ENCODE measurements around the gene RIC8B.
A peak's percentile ranks its signal among the peaks of the same experiment; 100 is the strongest.

RIC8B gene

DNA sequence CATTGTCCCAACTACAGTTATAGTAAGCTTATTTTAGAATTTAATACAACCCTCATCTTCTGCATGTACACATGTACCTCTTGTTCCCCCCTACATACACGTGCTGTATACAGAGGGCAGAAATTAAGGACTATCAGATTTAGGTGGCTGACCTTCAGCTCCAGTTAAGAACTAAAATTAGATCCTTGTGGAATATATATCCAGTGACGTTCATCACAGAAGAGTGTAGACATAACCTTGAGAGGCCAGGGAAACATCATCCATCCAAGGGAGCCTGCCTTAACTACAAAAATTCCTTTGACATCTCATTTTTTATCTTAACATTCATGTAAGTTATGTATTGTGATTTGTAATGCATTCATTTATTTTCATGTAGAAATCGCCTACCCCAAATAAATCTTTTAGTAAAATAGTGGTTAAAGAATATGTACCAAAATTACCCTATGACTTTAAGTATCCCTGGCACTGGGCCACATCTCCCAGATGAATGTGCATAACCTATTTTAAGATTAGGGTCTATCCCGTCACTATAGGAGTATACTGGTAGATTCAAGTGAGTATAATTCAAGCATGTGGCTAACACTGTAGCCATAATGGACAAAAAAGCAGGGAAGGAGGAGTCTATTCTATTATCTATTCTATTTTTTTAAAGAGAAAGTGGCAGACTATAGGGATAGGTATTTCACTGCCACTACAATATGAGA lies 27.5 kb downstream of the RIC8B start:
- peak; percentile 5 for DNase-seq

DNA sequence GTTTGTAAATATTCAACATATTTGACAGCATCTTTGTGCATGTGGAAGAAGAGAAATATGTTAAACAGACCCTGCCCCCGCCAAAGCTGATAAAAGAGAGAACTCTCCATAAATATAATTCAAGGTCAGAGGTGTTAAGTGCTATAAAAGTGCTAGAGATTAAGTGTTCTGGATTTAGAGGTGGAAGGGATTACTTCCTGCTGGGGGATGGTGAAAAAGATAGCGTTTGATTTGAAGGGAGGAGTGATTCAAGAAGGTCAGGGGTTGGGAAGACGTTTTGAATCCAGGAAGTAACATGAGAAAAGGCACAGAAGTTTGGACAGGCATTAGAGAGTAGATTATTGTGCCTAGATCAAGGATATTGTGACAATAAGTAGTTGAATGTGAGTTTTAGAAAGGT lies 30.2 kb downstream of the RIC8B start:
- DNase-seq: no peak

DNA sequence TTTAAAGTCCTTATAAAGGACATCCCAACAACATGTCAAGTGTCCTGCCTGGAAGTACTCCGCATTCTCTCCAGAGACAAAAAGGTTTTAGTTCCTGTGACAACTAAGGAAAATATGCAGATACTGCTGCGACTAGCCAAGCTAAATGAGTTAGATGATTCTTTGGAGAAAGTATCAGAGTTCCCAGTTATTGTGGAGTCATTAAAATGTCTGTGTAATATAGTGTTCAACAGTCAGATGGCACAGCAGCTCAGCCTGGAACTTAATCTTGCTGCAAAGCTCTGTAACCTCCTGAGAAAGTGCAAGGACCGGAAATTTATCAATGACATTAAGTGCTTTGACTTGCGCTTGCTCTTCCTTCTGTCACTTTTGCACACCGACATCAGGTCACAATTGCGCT lies 40.2 kb downstream of the RIC8B start:
- no peak for DNase-seq

DNA sequence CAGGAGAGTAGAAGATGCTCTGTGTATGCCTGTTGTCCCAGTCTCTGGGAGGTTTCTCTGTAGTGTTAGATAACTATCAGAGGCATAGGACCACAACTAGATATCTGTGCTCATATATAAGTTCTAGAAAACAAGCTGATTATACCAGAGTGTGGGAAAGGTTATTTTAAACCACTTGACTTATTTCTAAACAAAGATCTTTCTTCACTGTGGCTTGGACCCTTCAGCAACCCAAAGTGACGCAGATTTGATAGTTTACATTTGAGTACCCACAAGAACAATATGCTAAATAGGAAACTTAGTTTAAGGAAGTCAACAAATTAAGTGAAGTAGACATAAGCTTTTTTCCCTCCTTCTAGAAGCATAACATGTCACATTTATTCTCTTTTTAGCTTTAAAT lies 41.3 kb downstream of the RIC8B start:
- no peak for DNase-seq

DNA sequence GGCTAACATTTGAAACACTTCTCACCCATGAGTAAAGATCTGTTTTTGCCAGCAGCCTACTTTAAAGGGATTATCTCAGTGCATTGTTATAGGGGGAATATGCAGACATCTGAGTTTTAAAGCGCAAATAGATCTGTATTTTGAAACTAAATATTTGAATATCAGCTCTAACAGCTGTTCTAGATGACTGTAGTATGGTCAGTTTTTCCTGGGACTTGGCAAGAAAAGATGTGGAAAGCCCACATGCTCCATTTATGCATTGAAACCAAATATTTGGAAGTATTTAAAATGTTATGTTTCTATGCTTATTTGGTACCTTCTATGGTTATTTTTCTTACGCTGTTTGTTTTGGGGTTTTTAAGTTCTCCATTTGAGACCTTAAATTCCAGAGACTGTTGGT lies 41.7 kb downstream of the RIC8B start:
- DNase-seq: no peak

DNA sequence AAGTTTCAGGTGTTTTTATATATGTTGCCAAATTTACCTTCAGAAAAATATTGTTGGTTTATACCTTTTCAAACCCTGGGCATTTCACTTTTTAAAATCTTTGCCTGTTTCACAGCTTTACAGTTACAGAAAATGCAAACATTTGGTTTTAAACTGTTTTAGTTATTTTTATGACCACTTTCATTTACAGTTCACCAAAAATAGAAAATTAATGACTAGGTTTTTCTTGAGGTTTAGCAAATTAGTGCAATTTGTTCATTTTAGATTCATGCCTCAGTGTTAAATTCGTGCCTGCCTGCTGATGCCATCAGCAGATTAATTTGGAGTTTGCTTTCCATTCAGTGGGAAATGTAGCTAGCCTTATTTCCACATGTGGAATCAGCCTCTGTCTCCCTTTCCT lies 45.5 kb downstream of the RIC8B start:
- DNase-seq: no peak

DNA sequence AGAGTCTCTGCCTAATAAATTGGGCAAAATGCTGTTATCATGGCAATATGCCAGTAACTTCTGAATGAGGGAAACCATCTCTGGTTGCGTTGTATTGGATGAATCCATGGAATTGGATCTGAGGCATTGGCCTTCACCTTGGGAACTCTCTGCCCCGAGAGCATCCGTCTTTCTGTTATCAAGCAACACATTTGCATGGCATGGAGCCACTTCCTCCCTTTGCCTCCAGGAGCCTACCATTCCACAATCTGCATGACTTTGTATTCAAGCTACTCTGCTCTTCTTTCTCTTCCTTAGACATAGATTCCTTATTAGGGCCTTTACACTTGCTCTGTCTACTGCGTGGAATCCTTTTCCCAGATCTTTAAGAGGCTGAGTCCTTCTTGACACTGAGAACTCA lies 57.2 kb downstream of the RIC8B start:
- DNase-seq: no peak

DNA sequence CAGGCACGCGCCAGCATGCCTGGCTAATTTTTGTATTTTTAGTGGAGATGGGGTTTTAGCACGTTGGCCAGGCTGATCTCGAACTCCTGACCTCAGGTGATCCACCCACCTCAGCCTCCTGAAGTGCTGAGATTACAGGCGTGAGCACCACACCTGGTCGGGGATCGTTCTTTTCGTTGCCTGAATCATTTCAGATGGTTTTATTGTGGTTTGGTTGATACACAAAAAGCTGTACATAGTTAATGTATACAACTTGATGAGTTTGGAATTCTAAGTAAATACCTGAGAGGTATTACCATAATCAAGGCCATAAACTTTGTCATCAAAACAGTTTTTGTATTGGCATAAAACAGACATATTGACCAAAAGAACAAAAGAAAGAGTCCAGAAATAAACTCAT lies 63.3 kb downstream of the RIC8B start:
- DNase-seq: no peak

DNA sequence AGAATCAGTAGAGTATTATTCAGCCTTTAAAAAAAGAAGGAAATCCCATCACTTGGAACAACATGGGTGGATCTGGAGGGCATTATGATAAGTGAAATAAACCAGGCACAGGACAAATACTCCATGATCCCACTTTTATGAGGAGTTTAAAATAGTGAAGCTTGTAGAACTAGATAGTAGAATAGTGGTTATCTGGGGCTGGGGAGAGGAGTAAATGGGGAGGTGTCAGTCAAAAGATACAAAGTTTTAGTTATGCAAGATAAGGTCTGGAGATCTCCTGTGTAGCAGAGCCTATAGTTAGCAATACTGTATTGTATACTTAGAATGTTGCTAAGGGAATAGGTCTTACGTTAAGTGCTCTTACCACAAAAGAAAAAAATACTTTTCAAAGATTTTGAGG lies 64.9 kb downstream of the RIC8B start:
- no peak for DNase-seq

DNA sequence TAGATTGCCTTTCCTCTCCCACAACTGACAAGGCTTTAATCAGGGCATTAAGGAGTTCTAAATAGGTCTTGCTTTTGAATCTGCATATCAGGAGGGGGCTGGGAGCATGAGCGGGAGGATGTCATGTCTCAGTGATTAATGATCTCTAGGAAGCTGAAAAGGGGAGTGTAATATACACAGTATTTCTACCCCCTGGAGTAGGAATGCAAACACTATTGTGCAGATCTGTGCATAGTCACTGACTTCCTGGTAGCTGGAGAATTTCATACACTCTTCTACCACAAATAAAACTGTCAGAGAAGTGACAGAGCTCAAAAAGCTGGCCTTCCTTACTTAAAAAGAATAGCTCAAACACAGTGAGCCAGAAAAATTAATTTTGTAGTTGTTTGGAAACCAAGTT lies 65.8 kb downstream of the RIC8B start:
- peak; percentile 88 for DNase-seq

DNA sequence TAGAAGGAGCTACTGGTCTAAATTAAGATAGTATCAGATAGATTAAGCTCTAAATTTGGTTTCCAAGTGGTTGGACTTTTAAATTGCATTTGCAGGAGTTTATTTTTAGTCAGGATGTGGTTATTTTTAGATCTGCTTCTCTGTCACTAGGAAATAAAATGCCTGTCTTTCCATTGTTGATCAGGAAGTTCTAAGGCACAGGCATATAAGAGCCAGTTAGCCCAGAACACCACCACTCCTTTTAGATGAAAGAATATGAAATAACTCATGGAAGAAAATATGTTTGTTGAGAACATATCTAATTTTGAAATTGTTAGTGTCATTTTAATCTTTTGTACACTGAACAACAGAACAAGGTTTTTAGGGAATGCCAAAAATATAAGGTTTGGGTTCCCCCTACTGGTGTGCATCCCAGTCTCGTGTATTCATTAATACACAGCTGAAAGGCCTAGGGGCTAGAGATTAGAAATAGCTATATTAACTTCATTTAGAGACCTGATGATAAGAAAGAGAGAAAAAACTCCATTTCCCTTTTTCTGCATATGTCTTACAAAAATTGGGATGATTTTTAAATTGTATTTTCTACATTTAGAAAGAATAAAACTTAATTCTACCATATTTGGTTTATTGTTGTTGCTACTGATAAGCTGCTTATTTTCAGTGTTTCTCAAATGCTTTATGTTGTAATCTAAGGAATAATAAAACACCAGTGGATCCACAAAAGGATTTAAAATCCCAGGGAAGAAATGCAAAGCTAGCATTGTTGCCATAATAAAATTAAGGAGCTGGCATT lies 67.2 kb downstream of the RIC8B start:
- DNase-seq: peak; percentile 54

DNA sequence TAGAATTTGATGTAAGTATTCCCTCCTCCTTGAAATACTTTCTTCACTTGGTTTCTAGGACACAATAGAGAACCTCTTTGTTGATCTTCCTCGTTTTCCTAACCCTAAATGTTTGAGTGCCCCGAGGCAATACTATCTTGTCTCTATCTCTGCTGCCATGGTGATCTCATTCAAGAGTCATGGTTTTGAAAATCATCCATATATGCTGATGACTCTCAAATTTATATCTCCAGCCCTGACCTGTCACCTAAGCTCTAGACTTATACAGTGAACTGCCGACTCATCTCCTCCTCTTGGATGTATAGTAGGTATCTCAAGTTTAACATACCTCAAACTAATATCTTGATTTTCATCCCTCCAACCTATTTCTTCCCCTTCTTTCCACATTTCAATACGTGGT lies 71.4 kb downstream of the RIC8B start:
- no peak for DNase-seq

DNA sequence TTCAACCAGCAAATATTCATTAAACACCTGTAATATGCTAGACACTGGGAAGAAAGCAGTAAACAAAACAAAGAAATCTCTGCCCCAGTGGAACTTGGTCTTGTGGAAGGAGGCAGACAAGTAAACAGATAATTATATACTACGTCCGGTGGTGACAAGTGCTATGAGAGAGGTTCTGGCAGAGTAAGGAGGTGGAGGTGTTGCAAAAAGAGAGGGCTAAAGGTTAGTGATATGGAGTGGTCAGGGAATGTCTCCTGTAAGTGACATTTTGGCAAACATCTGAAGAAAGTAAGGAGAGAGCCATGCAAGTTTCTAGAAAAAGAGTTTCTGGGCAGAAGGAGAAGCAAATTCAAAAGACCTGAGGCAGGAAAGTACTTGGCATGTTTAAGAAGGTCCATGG lies 73.4 kb downstream of the RIC8B start:
- DNase-seq: no peak

DNA sequence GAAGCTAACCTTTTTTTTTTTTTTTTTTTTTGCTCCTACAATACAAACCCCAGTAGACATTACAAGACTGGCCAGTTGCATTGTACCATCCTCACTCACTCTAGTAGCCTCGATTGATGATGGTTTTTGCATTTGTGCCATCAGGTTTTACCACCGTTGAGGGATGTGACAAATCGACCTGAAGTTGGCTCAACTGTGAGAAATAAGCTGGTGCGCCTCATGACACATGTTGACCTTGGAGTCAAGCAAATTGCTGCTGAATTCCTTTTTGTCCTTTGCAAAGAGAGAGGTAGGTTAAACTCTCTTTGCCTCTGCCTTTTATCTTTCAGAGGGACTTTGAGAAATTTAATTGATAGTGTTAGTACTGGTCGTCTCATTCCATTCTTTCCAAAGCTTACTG lies 76.8 kb downstream of the RIC8B start:
- DNase-seq: no peak

DNA sequence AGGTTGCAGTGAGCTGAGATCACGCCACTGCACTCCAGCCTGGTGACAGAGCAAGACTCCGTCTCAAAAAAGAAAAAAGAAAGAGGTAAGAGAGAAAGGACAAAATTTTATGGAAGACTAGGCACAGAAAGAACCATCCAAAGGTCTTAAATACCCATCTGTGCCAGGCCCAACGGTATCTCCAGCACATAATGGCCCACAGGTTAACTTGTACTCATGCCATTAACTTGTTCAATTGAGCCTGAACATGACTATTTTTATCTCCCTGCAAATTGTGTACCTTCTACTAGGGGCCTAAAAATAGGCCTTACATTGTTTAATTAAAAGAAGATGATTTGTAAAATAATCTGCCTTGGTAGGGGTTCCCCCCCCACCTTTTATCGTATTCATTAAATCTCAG lies 80.2 kb downstream of the RIC8B start:
- DNase-seq: no peak

DNA sequence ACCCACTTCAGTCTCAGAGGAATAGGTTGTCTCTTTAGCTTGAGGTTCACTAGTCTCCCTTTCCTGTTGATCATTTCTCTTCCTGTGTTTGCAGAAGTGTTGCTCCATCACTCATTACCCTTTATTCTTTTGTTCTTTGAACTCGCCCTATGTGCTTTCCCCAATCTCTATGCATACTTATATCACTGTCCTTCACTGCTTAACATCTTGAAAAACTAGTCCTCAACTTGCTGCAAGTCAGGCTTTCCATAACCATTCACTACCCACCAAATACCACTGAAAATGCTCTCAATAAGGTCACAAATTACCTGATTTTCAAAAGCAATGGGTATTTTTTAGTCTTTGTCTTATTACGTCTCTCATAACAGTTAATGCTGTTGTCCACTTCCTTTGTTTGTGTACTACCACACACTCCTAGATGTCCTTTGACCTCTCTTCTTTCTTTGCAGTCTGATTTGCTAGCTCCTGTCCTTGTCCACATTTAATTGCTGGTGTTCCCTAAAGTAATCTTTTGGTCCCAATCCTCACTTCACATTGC lies 80.8 kb downstream of the RIC8B start:
- DNase-seq: no peak

DNA sequence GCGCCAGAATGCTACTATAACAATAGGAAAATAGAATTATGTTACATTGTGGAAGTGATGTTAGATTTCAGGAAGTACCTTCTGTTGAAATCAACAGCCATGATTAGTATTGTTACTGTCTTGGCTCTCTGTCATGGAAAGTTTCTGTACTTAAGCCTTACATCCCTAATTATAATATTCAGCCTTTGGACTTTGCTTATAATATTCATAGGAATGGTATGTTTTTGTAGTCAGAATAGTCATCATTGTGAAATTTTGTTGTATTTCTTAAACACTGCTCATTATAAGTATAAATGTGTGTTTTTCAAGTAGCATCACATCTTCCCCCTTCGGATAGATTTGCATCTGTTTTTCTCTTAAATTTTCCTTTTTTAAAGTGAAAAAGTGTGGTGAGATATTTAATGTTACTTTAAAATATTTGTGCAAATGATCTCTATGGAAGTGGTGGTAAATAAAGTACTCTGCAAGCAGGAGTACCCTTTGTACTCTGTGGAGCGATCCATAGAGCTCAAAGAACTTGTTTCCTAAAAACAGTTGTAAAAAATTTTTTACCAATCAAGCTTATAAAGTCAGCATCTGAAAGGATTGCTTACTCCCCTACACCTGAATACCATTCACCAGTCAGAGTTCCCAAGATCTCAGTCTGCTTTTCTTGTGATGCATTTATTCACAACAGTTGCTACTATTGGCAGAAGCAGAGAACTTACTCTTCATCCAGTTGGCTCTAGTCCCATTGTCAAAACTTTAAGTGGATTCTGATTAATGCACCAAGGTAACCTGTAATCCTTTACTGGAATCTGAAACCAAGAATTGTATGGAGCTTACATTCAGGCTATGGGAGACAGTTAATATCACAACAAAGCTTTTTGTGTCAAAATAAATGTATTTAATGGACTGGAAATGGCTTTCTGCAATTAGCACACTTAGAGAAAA lies 87.8 kb downstream of the RIC8B start:
- DNase-seq: peak; percentile 82

DNA sequence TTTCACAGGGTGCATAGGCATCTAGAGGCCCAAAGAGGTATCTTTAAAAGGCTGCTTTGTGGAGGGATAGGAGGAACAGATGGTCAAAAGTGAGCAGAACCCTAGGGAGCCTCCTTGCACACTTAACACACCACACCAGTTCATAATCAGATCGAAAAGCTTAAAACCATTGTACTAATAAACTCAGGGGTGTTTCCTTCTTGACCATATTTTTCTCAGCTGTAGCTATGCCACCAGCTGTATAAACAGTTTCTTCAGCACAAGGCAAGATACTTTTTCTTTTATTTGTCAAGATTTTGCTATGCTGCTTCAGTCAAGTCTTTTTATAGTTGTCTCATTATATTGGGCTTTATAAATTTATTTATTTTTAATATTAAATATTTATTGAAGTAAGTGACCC lies 88.7 kb downstream of the RIC8B start:
- no peak for DNase-seq

DNA sequence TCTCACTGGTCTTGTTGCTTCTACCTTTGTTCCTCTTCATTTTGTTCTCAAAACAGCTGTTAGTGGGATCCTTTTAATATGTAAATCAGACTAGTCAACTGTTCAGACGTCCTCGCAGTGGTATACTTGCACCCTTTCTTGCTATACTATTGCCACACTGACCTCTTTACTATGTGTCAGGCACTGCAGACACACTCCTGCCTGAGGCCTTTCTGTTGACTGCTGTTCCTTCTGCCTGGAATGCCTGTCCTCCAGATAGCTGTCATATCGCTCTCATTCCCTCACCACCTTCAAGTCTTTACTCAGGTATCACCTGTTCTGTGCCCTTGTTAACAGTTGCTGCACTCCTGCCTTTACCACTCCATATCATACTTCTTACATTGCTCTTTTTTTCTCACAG lies 91.2 kb downstream of the RIC8B start:
- DNase-seq: no peak

DNA sequence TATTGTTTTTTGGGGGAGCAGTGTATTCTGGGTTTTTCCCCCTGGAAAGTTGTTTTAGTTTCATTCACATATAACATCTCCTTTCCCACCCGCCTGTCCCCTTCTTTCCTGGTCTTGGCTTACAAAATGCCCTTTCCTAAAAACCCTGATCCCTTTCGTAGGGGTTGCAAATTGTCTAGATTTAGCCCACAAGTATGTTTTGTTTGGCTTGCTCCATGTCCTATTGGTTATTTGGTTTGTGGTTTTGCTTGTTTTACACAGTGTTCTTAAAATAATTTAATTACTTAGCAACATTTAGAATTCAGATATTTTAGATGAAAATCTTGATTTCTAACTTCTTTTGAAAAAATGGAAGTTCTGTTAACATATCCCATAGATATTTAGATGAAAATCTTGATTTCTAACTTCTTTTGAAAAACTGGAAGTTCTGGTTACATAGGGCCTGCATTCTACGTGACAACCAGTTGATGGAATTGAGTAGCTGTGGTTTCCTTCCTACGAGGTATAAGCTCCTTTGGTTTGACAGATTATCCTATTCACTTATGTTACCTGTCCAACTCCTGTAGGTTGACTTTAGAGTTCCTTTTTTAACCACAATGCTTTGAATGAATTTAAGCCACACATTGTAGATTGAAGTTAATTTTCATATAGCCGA lies 92.1 kb downstream of the RIC8B start:
- DNase-seq: peak; percentile 15

DNA sequence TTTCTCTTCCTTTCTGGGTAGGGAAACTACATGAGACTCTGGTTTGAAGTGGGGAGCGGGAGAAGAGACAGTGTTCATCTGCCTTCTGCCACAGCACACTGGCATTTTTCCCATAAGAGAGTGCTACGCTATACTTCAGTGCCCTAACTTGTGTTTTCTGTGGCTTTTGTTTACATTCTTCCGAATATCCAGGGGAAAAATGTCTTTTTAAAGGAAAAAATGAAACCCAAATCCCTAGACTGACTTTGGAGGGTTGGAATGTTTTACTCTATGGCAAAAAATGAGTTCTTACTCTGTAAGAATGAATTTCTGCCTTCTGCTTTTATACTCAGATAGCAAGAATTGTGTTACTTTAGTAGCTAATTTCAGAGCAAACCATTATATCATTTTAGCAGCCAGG lies 93.2 kb downstream of the RIC8B start:
- peak; percentile 46 for DNase-seq

DNA sequence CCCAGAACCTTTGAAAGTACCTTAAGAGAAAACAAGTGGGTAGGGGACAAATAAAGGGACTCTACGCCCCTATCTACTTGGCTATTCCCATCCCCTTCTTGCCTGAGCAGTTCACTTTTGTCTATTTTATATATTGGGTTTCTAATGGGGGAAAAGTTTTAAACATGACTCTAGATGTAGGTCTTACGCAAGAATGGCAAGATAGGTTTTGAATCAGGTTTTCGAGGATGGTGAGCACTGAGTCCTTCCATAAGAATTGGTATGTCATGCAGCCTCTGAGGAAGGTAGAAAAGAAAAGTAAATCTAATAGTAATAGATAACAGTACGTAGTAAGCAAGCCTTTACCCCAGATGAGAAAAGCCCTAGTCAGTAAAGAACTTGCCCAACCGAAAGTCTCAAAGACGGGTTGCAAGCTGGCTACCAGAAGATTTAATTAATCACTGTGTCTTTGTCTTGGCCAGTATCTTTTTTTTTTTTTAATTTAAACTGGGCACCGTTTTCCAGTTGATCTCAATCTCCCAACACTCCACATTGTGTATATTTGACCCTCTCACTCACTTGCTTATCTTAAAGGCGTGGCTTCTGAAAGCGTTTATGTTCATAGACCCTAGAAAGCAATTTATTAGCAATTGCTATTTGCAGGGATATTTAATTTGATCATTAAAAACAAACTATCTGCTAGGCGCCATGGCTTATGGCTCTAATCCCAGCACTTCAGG lies 94.7 kb downstream of the RIC8B start:
- no peak for DNase-seq
